A549 (cell line): ENCODE measurements around the gene OR2AJ1.

ENCODE experiments used
- POLR2A ChIP-seq: IDR thresholded peaks from 2 replicates; pipeline ENCODE4 v1.6.1; 2012; ENCODE audit warnings: mild to moderate bottlenecking, low read length
- TP53 ChIP-seq: fragments of 250-450 bp; sonication (Bioruptor Pico); IDR thresholded peaks from 2 replicates; pipeline ENCODE4 v1.5.0; 2021; ENCODE audit warnings: mild to moderate bottlenecking, moderate library complexity

- TF ChIP-seq POLR2A (no peak), TP53 (CRISPR knock-in tag) (no peak)
Measured at GRCh38 chr1:247953408-247953807, 28.7 kb downstream of the OR2AJ1 start.
